OCI-LY7 (cell line): ENCODE results near the gene DOCK1.

Source experiments
- CTCF ChIP-seq: fragments of 200-600 bp; sonication (generic); conservative IDR thresholded peaks from 2 replicates; pipeline ENCODE4 v1.5.1; 2014; ENCODE audit warnings: mild to moderate bottlenecking, antibody characterized with exemption, low read length, moderate library complexity, mixed read lengths
- EZH2phosphoT487 ChIP-seq: fragments of 200-600 bp; sonication (generic); IDR thresholded peaks from 2 replicates; pipeline ENCODE4 v1.6.1; 2018; ENCODE audit warnings: low read depth, borderline replicate concordance, mild to moderate bottlenecking, mixed run types, antibody characterized with exemption, low read length, moderate library complexity, mixed read lengths

- TF ChIP-seq CTCF (no peak), EZH2phosphoT487 (no peak)
Measured at GRCh38 chr10:127280446-127280845, 375.2 kb downstream of the DOCK1 start.
